ENCODE data around the gene ZKSCAN7. TPM values are rescaled to one million over a fixed set of nuclear protein-coding genes. Genes with fewer than 3 reads are reported as not detected.
A peak's percentile ranks its signal among the peaks of the same experiment; 100 is the strongest.

The ZKSCAN7 gene
- total RNA-seq, 2 experiments from 2014 or later: 0.20 to 0.49 TPM

DNA sequence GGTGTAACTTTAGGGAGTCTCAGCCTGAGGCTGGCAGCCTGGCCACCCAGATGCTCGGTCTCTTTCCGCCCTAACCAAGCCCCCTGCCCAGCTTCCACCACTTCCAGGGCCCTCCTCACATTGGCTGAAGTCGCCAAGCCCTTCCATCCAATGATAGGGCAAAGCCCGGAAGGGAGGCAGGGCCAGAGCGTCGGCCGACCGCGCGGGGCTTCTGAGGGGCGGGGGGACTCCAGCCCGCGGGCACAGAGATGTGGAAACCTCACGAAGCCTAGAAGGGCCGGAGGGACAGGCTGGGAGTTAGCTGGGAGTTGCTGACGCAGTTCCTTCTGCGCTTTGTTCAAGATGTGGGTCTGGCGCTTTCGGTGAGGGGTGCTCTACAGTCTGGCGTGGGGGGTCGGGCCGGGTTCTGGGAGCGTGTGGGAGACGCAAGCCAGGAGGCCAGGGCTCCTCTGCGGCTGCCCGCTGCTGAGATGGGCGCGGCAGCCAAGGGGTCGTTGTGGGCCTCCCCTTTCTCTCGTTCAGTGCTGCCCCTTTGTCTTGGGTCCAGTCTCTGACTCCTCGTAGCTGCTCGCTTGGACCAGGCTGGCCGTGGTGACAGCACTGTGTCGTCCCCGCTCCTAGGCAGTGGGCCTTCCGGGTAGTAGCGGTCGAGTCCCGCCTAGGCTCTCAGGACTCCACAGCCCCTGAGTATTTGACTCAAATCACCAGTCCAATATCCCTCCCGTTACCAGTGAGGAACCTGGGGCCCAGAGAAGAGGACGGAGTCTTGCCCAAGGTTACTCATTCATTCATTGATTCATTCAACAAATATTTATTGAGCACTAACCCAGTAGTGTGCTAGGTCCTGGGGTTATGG, 29.9 kb downstream of the ZKSCAN7 start, which contains the start of gene ZNF660:
TSS of gene ZNF660 (plus strand) at position 319 of the 856 bp plus-strand sequence. CDS start 9,230 bp downstream, outside the sequence.
- no peak within 1 kb of the TSS for H3K27ac Mint-ChIP-seq
- peaks cover 69% of the 10 kb centered on the region for H3K27me3 Mint-ChIP-seq
- peaks cover 0 to 29% of the 10 kb centered on the region in 2 experiments for H3K9me3 ChIP-seq (ENCODE audit: control insufficient read depth in 1 of 2, insufficient read depth in 1 of 2, low read length in 2 of 2)
- peaks cover 8% of the 10 kb centered on the region for H3K4me1 ChIP-seq (ENCODE audit: insufficient read depth, low read length)
- H3K36me3 Mint-ChIP-seq (ENCODE audit: low read depth): peaks cover 13% of the 10 kb centered on the region
- DNase-seq (peak in 4 of 14 experiments; percentile 2 to 6 (median 4)), ATAC-seq (ENCODE audit: poor library complexity) (no peak)
- H3K4me3 ChIP-seq (ENCODE audit: low read length): peak within 1 kb of the TSS; percentile 43
- POLR2A ChIA-PET: no interaction called here
- no peaks in the 10 kb centered on the region for H3K36me3 ChIP-seq (ENCODE audit: insufficient read depth, low read length)
- CTCF ChIA-PET: no interaction called here
- H3K4me1 Mint-ChIP-seq (ENCODE audit: low read depth): peaks cover 5% of the 10 kb centered on the region
- peaks cover 4% of the 10 kb centered on the region for H3K9me3 Mint-ChIP-seq
- H3K27me3 ChIP-seq (ENCODE audit: control insufficient read depth in 1 of 2, insufficient read depth in 2 of 2, low read length in 2 of 2): peaks cover 24 to 26% of the 10 kb centered on the region in 2 experiments
- intact Hi-C loops (cut with DNase I, micrococcal nuclease): no loop called here
- H3K27ac ChIP-seq (ENCODE audit: low read depth in 1 of 2, low read length in 2 of 2): no peak within 1 kb of the TSS
- H3K4me3 Mint-ChIP-seq: peak within 1 kb of the TSS; percentile 30
- TF ChIP-seq, protein P1, sequence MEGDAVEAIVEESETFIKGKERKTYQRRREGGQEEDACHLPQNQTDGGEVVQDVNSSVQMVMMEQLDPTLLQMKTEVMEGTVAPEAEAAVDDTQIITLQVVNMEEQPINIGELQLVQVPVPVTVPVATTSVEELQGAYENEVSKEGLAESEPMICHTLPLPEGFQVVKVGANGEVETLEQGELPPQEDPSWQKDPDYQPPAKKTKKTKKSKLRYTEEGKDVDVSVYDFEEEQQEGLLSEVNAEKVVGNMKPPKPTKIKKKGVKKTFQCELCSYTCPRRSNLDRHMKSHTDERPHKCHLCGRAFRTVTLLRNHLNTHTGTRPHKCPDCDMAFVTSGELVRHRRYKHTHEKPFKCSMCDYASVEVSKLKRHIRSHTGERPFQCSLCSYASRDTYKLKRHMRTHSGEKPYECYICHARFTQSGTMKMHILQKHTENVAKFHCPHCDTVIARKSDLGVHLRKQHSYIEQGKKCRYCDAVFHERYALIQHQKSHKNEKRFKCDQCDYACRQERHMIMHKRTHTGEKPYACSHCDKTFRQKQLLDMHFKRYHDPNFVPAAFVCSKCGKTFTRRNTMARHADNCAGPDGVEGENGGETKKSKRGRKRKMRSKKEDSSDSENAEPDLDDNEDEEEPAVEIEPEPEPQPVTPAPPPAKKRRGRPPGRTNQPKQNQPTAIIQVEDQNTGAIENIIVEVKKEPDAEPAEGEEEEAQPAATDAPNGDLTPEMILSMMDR (IDR thresholded peaks at IDR 0.05): no peak

DNA sequence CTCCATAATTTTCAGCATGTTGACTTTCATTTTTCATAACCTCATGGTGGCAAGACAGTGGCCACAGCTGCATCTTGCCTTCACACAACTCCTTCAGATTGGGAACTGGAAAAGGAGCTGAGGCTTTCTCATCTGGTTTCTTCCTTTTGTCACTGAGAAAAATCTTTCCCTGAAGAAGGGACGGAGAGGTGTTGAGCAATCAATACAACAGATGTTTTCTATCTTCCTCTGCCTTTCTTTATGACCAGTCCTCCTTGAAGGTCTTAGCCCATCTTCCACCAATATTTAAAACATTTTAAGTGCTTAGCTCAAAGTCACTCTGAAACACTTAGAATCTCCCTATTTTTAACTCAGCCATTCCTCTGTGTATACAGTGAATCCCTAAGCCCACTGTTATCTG, 41.6 kb downstream of the ZKSCAN7 start:
- DNase-seq: no peak
- no peak overlapping the region for H3K27ac ChIP-seq (ENCODE audit: low read depth in 1 of 2, low read length in 2 of 2)
- Mint-ChIP-seq H3K4me1 (ENCODE audit: low read depth) (no peaks in the 10 kb centered on the region), H3K27ac (no peak overlapping the region), H3K9me3 (peaks cover 15% of the 10 kb centered on the region), H3K27me3 (no peaks in the 10 kb centered on the region), H3K4me3 (no peak overlapping the region), H3K36me3 (ENCODE audit: low read depth) (peaks cover 23% of the 10 kb centered on the region)
- no peaks in the 10 kb centered on the region for H3K36me3 ChIP-seq (ENCODE audit: insufficient read depth, low read length)
- intact Hi-C loops (cut with DNase I, micrococcal nuclease): no loop called here
- ATAC-seq (ENCODE audit: poor library complexity): no peak
- H3K9me3 ChIP-seq (ENCODE audit: control insufficient read depth in 1 of 2, insufficient read depth in 1 of 2, low read length in 2 of 2): peaks cover 5 to 13% of the 10 kb centered on the region in 2 experiments
- no peaks in the 10 kb centered on the region for H3K27me3 ChIP-seq (ENCODE audit: control insufficient read depth in 1 of 2, insufficient read depth in 2 of 2, low read length in 2 of 2)
- ChIA-PET CTCF (no interaction called here), POLR2A (no interaction called here)
- H3K4me1 ChIP-seq (ENCODE audit: insufficient read depth, low read length): no peaks in the 10 kb centered on the region
- TF ChIP-seq, protein P1 (IDR thresholded peaks at IDR 0.05): no peak
- H3K4me3 ChIP-seq (ENCODE audit: low read length): no peak overlapping the region

DNA sequence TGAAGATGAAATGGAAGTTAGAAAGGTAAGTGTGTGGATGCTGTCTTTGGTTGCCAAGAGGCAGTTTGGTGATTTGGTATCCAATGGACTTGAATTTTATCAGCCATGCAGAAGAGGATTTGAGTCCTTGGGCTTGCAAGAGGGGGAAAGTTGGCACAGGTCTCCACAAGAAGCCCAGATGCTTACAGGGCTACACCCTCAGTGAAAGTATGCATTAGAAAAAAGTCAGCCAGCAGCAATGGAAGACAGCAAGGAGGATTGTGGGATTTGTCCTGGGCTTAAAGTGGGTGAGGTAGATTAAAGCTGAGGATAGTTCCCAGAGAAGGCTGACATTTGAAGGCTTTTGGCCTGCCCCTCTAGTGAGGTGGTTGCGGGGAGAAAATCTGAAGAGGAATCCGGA, 46.8 kb downstream of the ZKSCAN7 start:
- TF ChIP-seq, protein P1 (IDR thresholded peaks at IDR 0.05): no peak
- no peaks in the 10 kb centered on the region for H3K4me1 ChIP-seq (ENCODE audit: insufficient read depth, low read length)
- no peak overlapping the region for H3K27ac ChIP-seq (ENCODE audit: low read depth in 1 of 2, low read length in 2 of 2)
- intact Hi-C loops (cut with DNase I, micrococcal nuclease): no loop called here
- DNase-seq: no peak
- ChIA-PET POLR2A (no interaction called here), CTCF (no interaction called here)
- Mint-ChIP-seq H3K4me3 (no peak overlapping the region), H3K9me3 (no peaks in the 10 kb centered on the region), H3K4me1 (ENCODE audit: low read depth) (no peaks in the 10 kb centered on the region), H3K27me3 (no peaks in the 10 kb centered on the region), H3K27ac (no peak overlapping the region), H3K36me3 (ENCODE audit: low read depth) (peaks cover 10% of the 10 kb centered on the region)
- ATAC-seq (ENCODE audit: poor library complexity): no peak
- no peaks in the 10 kb centered on the region for H3K27me3 ChIP-seq (ENCODE audit: control insufficient read depth in 1 of 2, insufficient read depth in 2 of 2, low read length in 2 of 2)
- H3K9me3 ChIP-seq (ENCODE audit: control insufficient read depth in 1 of 2, insufficient read depth in 1 of 2, low read length in 2 of 2): no peaks in the 10 kb centered on the region
- no peaks in the 10 kb centered on the region for H3K36me3 ChIP-seq (ENCODE audit: insufficient read depth, low read length)
- H3K4me3 ChIP-seq (ENCODE audit: low read length): no peak overlapping the region
